ENCODE data around the gene EED. TPM values are rescaled to one million over a fixed set of nuclear protein-coding genes. Genes with fewer than 3 reads are reported as not detected.

EED gene
- total RNA-seq, 1 experiment from 2014 or later: 25.2 TPM

DNA sequence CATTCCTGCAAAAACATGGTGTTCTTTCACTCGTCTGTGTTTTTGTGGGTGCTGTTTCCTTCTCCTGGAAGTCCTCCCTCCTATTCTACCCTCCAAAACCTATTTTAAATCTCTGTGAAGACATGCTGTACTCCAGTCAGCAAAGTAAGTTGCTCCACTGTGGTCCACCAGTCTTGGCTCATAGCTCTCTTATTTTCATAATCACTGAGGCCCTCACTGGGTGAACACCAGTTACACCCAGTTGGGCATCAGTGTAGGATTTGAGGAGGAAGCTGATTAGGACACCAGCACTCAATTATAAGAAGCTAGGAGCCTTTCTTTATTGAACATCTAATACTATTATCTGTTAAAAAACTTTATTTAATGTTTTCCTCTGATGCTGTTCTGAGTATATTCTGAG is 23.9 kb upstream of the EED start:
- Histone ChIP-seq H3K79me2 (ENCODE audit: insufficient read depth, low read length) (no peaks in the 10 kb centered on the region), H3K9ac (ENCODE audit: low read length) (no peak overlapping the region), H3K9me3 (ENCODE audit: control insufficient read depth in 1 of 2, insufficient read depth in 1 of 2, low read depth in 1 of 2, low read length in 2 of 2) (no peaks in the 10 kb centered on the region), H3K4me1 (ENCODE audit: control insufficient read depth in 1 of 2, insufficient read depth in 2 of 2, low read length in 2 of 2) (peaks cover 0 to 10% of the 10 kb centered on the region in 2 experiments; a peak in 1 of 4 replicates), H3K4me2 (ENCODE audit: low read length) (no peak overlapping the region), H3K27ac (ENCODE audit: low read depth, low read length) (no peak overlapping the region), H3K36me3 (ENCODE audit: control insufficient read depth in 1 of 2, insufficient read depth in 2 of 2, low read length in 2 of 2) (no peaks in the 10 kb centered on the region), H4K20me1 (ENCODE audit: insufficient read depth) (no peaks in the 10 kb centered on the region), H2AFZ (ENCODE audit: low read depth, low read length, poor library complexity, severe bottlenecking) (no peak overlapping the region), H3K4me3 (replicated peaks in 1 of 2; ENCODE audit: low read depth in 1 of 2, low read length in 2 of 2) (no peak overlapping the region), H3K9me2 (ENCODE audit: insufficient read depth) (no peaks in the 10 kb centered on the region), H3K27me3 (ENCODE audit: insufficient read depth, low read length) (no peaks in the 10 kb centered on the region)
- intact Hi-C loops (cut with micrococcal nuclease): no loop called here
- POLR2A ChIA-PET: no interaction called here
- RAD21 ChIA-PET (ENCODE audit: low non-redundant PET in 1 of 2, low total read pairs in 2 of 2, uncharacterized antibody in 2 of 2, unreplicated experiment in 2 of 2): no interaction called here
- DNase-seq (ENCODE audit: low read depth, low spot score): no peak
- no TSS peak for BruUV-seq (replicated peaks)
- no peak for ATAC-seq
- CTCF ChIA-PET: interaction anchor here (1.7 kb wide), 1 partner anchor 10 kb away, joined by 3 read pairs; no protein-coding TSS in a partner anchor
- TF ChIP-seq, protein P1, sequence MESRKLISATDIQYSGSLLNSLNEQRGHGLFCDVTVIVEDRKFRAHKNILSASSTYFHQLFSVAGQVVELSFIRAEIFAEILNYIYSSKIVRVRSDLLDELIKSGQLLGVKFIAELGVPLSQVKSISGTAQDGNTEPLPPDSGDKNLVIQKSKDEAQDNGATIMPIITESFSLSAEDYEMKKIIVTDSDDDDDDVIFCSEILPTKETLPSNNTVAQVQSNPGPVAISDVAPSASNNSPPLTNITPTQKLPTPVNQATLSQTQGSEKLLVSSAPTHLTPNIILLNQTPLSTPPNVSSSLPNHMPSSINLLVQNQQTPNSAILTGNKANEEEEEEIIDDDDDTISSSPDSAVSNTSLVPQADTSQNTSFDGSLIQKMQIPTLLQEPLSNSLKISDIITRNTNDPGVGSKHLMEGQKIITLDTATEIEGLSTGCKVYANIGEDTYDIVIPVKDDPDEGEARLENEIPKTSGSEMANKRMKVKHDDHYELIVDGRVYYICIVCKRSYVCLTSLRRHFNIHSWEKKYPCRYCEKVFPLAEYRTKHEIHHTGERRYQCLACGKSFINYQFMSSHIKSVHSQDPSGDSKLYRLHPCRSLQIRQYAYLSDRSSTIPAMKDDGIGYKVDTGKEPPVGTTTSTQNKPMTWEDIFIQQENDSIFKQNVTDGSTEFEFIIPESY (IDR thresholded peaks at IDR 0.05; ENCODE audit: extremely low read depth, insufficient replicate concordance, low read length): no peak
- no peak for TF ChIP-seq POLR2A (IDR thresholded peaks at IDR 0.05; ENCODE audit: borderline replicate concordance, extremely low read depth, insufficient read depth, insufficient read length)

- DNase-seq (ENCODE audit: low read depth, low spot score): no peak
- no peak overlapping the region for H3K9ac ChIP-seq (ENCODE audit: low read length)
- no peaks in the 10 kb centered on the region for H3K27me3 ChIP-seq (ENCODE audit: insufficient read depth, low read length)
- H3K9me2 ChIP-seq (ENCODE audit: insufficient read depth): no peaks in the 10 kb centered on the region
- peaks cover 0 to 10% of the 10 kb centered on the region in 2 experiments; a peak in 1 of 4 replicates for H3K4me1 ChIP-seq (ENCODE audit: control insufficient read depth in 1 of 2, insufficient read depth in 2 of 2, low read length in 2 of 2)
- no peak overlapping the region for H2AFZ ChIP-seq (ENCODE audit: low read depth, low read length, poor library complexity, severe bottlenecking)
- BruUV-seq (replicated peaks): no TSS peak
- intact Hi-C loops (cut with micrococcal nuclease): no loop called here
- ChIA-PET RAD21 (ENCODE audit: low non-redundant PET in 1 of 2, low total read pairs in 2 of 2, uncharacterized antibody in 2 of 2, unreplicated experiment in 2 of 2) (interaction anchor here in 1 of 2 experiments (0.5 kb wide), 1 partner anchor 367 kb away, joined by 3 read pairs; no protein-coding TSS in a partner anchor), POLR2A (no interaction called here), CTCF (interaction anchor here (1.7 kb wide), 1 partner anchor 8 kb away, joined by 3 read pairs; no protein-coding TSS in a partner anchor)
- no peaks in the 10 kb centered on the region for H3K36me3 ChIP-seq (ENCODE audit: control insufficient read depth in 1 of 2, insufficient read depth in 2 of 2, low read length in 2 of 2)
- H3K9me3 ChIP-seq (ENCODE audit: control insufficient read depth in 1 of 2, insufficient read depth in 1 of 2, low read depth in 1 of 2, low read length in 2 of 2): no peaks in the 10 kb centered on the region
- no peak overlapping the region for H3K4me2 ChIP-seq (ENCODE audit: low read length)
- H3K4me3 ChIP-seq (replicated peaks in 1 of 2; ENCODE audit: low read depth in 1 of 2, low read length in 2 of 2): no peak overlapping the region
- H3K79me2 ChIP-seq (ENCODE audit: insufficient read depth, low read length): no peaks in the 10 kb centered on the region
- no peak overlapping the region for H3K27ac ChIP-seq (ENCODE audit: low read depth, low read length)
- ATAC-seq: no peak
- H4K20me1 ChIP-seq (ENCODE audit: insufficient read depth): no peaks in the 10 kb centered on the region
- TF ChIP-seq YY1 (IDR thresholded peaks at IDR 0.05; ENCODE audit: extremely low read depth, insufficient replicate concordance, low read depth, low read length) (no peak), POLR2AphosphoS5 (IDR thresholded peaks at IDR 0.05; ENCODE audit: low read depth, low read length) (no peak), ZFX (IDR thresholded peaks at IDR 0.05) (no peak), CBX3 (IDR thresholded peaks at IDR 0.05; ENCODE audit: low read depth) (no peak), MAX (IDR thresholded peaks at IDR 0.05) (no peak), EZH2phosphoT487 (IDR thresholded peaks at IDR 0.05; ENCODE audit: borderline replicate concordance) (no peak), ELF1 (IDR thresholded peaks at IDR 0.05; ENCODE audit: borderline replicate concordance, low read depth) (no peak), EZH2 (IDR thresholded peaks at IDR 0.05) (no peak), SRF (IDR thresholded peaks at IDR 0.05; ENCODE audit: low read depth) (no peak), POLR2A (IDR thresholded peaks at IDR 0.05; ENCODE audit: borderline replicate concordance, extremely low read depth, insufficient read depth, insufficient read length) (no peak), FOSL1 (IDR thresholded peaks at IDR 0.05; ENCODE audit: low read depth) (no peak), SIN3A (IDR thresholded peaks at IDR 0.05; ENCODE audit: low read depth) (no peak), RAD21 (IDR thresholded peaks at IDR 0.05; ENCODE audit: low read depth) (no peak), TCF7L2 (IDR thresholded peaks at IDR 0.05; ENCODE audit: borderline replicate concordance, extremely low read depth, insufficient read depth, insufficient read length) (no peak)
- TF ChIP-seq, protein P1 (IDR thresholded peaks at IDR 0.05; ENCODE audit: extremely low read depth, insufficient replicate concordance, low read length): no peak
These were observed 22.5 kb upstream of the EED start for GRCh38 chr11:86222081-86222480.

All from HCT116 (cell line).